K562 (cell line): ENCODE data around the gene HYPK. TPM values are rescaled to one million over a fixed set of nuclear protein-coding genes. Genes with fewer than 3 reads are reported as not detected.
A peak's percentile ranks its signal among the peaks of the same experiment; 100 is the strongest.

Experiments used
- ATAC-seq: fragments of 200-7000 bp; cut with Tn5 transposase; 3 replicates; pipeline ENCODE4 v1.9.1; 2020; ENCODE audit warnings: moderate library complexity
- BruUV-seq: library from RNA; stranded (reverse); fragments of 400-500 nt; replicated peaks from 2 replicates; lab custom pipeline; 2021; lab: Mats Ljungman, UMichigan
- CTCF ChIA-PET: fragments of 300-600 bp; formaldehyde crosslinking; extraction: SDS; loops from one replicate; lab custom pipeline; 2021; ENCODE audit warnings: low intra/inter-chr PET ratio; lab: Yijun Ruan, JAX
- POLR2A ChIA-PET: fragments of 300-600, 350-650 bp; sonication (Branson Sonifier 250); formaldehyde crosslinking; extraction: SDS; loops from one replicate; lab custom pipeline; 2021; ENCODE audit warnings: antibody characterized with exemption, inconsistent platforms; lab: Yijun Ruan, JAX
- DNase-seq, 4 experiments: peaks; one replicate each; pipeline versions ENCODE4 v3.0.0 to v3.0.0-alpha.2; 2011 to 2018; ENCODE audit warnings: low spot score in 3 of 4, mixed read lengths in 3 of 4; ENCODE audit errors: extremely low read depth in 1 of 4
- FAIRE-seq: peaks from 2 replicates; lab custom pipeline; 2011; peaks lifted over from hg19 to GRCh38; lab: Jason Lieb, UNC
- H2AFZ ChIP-seq: 2 replicates; pipeline ENCODE4 v1.6.0; 2011; ENCODE audit warnings: low read depth, low read length, control low read depth, inconsistent platforms
- H3K27ac ChIP-seq: fragments of 200-600 bp; 3 replicates; pipeline ENCODE4 v1.8.0; 2011; ENCODE audit warnings: low read depth, mild to moderate bottlenecking, control low read depth, inconsistent platforms, low read length, moderate library complexity, mixed read lengths; ENCODE audit errors: extremely low read depth
- H3K27me3 ChIP-seq, 2 experiments: fragments of 300-600 bp in 1 of 2; 2 replicates in 1 of 2; 3 replicates in 1 of 2; pipeline versions ENCODE4 v1.6.0 to v1.8.0; 2011; ENCODE audit warnings: inconsistent platforms in 2 of 2, low read length in 2 of 2, mild to moderate bottlenecking in 1 of 2, mixed read lengths in 1 of 2, moderate library complexity in 1 of 2; ENCODE audit not compliant: control insufficient read depth in 2 of 2, insufficient read depth in 2 of 2
- H3K36me3 ChIP-seq: fragments of 300-600 bp; 3 replicates; pipeline ENCODE4 v1.8.0; 2011; ENCODE audit warnings: mild to moderate bottlenecking, low read length, inconsistent platforms; ENCODE audit not compliant: control insufficient read depth, insufficient read depth
- H3K4me1 ChIP-seq, 2 experiments: fragments of 200-600 bp in 1 of 2; replicated peaks in 1 of 2; 2 replicates in 1 of 2; 3 replicates in 1 of 2; pipeline versions ENCODE4 v1.5.1 to v1.8.0; 2011; ENCODE audit warnings: inconsistent platforms in 2 of 2, low read length in 2 of 2, mild to moderate bottlenecking in 1 of 2, mixed read lengths in 1 of 2, moderate library complexity in 1 of 2; ENCODE audit not compliant: control insufficient read depth in 2 of 2, insufficient read depth in 2 of 2
- H3K4me2 ChIP-seq: 2 replicates; pipeline ENCODE4 v1.6.1; 2011; ENCODE audit warnings: low read length, control low read depth, inconsistent platforms, mixed read lengths; ENCODE audit not compliant: insufficient read depth
- H3K4me3 ChIP-seq: fragments of 200-600 bp; sonication (generic), shearing (Covaris generic); 2 replicates; pipeline ENCODE4 v1.5.1; 2016; ENCODE audit warnings: control low read depth, inconsistent platforms
- H3K79me2 ChIP-seq: fragments of 200-600 bp; 3 replicates; pipeline ENCODE4 v1.8.0; 2011; ENCODE audit warnings: low read length, inconsistent platforms; ENCODE audit not compliant: control insufficient read depth, insufficient read depth
- H3K9ac ChIP-seq, 2 experiments: 2 replicates each; pipeline versions ENCODE4 v1.6.0 to v1.6.1; 2011; ENCODE audit warnings: low read depth in 2 of 2, low read length in 2 of 2, control low read depth in 1 of 2, inconsistent platforms in 1 of 2, mild to moderate bottlenecking in 1 of 2, mixed read lengths in 1 of 2; ENCODE audit not compliant: insufficient read depth in 1 of 2
- H3K9me1 ChIP-seq: one replicate; pipeline ENCODE4 v1.6.0; 2011; ENCODE audit warnings: inconsistent platforms, mild to moderate bottlenecking, low read length, moderate library complexity; ENCODE audit not compliant: control insufficient read depth, insufficient read depth
- H3K9me3 ChIP-seq: replicated peaks from 2 replicates; pipeline ENCODE4 v1.5.1; 2011; ENCODE audit warnings: low read depth, low read length, inconsistent platforms; ENCODE audit not compliant: control insufficient read depth, insufficient read depth
- H4K20me1 ChIP-seq: replicated peaks from 2 replicates; pipeline ENCODE4 v1.6.1; 2011; ENCODE audit warnings: low read length, inconsistent platforms, mixed read lengths; ENCODE audit not compliant: control insufficient read depth, insufficient read depth
- GATAD2A ChIP-seq: fragments of 450-650 bp; IDR thresholded peaks from 2 replicates; pipeline ENCODE4 v1.6.1; 2017
- MAZ ChIP-seq, 2 experiments: fragments of 450-650 bp in 1 of 2; sonication (generic) in 1 of 2; formaldehyde crosslinking; IDR thresholded peaks in 1 of 2; conservative IDR thresholded peaks in 1 of 2; 2 replicates each; pipeline versions ENCODE4 v1.4.0 to v1.5.0; 2020; ENCODE audit warnings: mild to moderate bottlenecking in 1 of 2, missing genetic modification reagents in 1 of 2
- NCOR1 ChIP-seq: fragments of 450-650 bp; IDR thresholded peaks from 2 replicates; pipeline ENCODE4 v1.6.1; 2016; ENCODE audit warnings: mild to moderate bottlenecking, moderate library complexity
- NEUROD1 ChIP-seq: fragments of 150-350 bp; IDR thresholded peaks from 2 replicates; pipeline ENCODE4 v1.6.1; 2014; ENCODE audit warnings: borderline replicate concordance, low read length, low read depth; ENCODE audit not compliant: partially characterized antibody
- SMAD4 ChIP-seq: fragments of 250-450 bp; sonication (Bioruptor Pico); conservative IDR thresholded peaks from 2 replicates; pipeline ENCODE4 v1.8.0; 2021; ENCODE audit warnings: inconsistent platforms, mild to moderate bottlenecking, moderate library complexity
- ZNF316 ChIP-seq: fragments of 450-650 bp; IDR thresholded peaks from 2 replicates; pipeline ENCODE4 v1.6.1; 2016
- WGBS: fragments of 100-300 bp; shearing (Covaris generic); methylation state at CpG from one replicate; pipeline ENCODE4 v1.1.6; 2016; ENCODE audit warnings: low coverage, mixed read lengths; ENCODE audit not compliant: insufficient coverage; ENCODE audit errors: missing lambda C conversion rate; 5-methylcytosine and 5-hydroxymethylcytosine counted together
- in situ Hi-C: fragments of 300-500 bp; cut with MboI; formaldehyde crosslinking; loops from 4 replicates; pipeline ENCODE4 v1.15.0; 2018; ENCODE audit warnings: inconsistent platforms, mixed read lengths
- intact Hi-C: fragments of 100-400 bp; cut with micrococcal nuclease; formaldehyde crosslinking; loops from 2 replicates; pipeline ENCODE4 v1.14.2; 2022
- polyA plus RNA-seq, 8 experiments: library from polyadenylated mRNA; depleted of rRNA in 4 of 8; stranded (reverse) in 5 of 8; unstranded in 3 of 8; fragments of >200 nt; fragmentation: Nextera tagmentation in 2 of 8; fragmentation: Illumina TruSeq in 1 of 8; extraction: Ambion mirVana in 2 of 8; extraction: Trizol in 1 of 8; gene quantifications; 2 replicates each; pipeline versions ENCODE4 v1.2.1 to v1.2.3, GENCODE V29; 2011 to 2014; ENCODE audit warnings: inconsistent platforms in 1 of 8, missing spikeins in 1 of 8
- total RNA-seq, 7 experiments: library from RNA; depleted of rRNA in 6 of 7; stranded (reverse); fragments of >200 nt in 6 of 7; fragmentation: Illumina TruSeq in 2 of 7; extraction: Trizol in 2 of 7; gene quantifications; 2 replicates each; pipeline versions ENCODE4 v1.2.1 to v1.2.3, GENCODE V29; 2011 to 2021; ENCODE audit warnings: low replicate concordance in 1 of 7
- TF ChIP-seq, protein P1 (sequence below), 2 experiments: IDR thresholded peaks; 2 replicates each; pipeline ENCODE4 v1.6.1; 2012; ENCODE audit warnings: improper control_type of control experiment in 2 of 2, low read depth in 2 of 2, low read length in 2 of 2, borderline replicate concordance in 1 of 2
- TF ChIP-seq, protein P2 (sequence below), 2 experiments: fragments of 450-650 bp in 1 of 2; sonication (generic) in 1 of 2; formaldehyde crosslinking in 1 of 2; IDR thresholded peaks in 1 of 2; conservative IDR thresholded peaks in 1 of 2; 2 replicates each; pipeline versions ENCODE4 v1.6.1 to v1.8.1; 2016 to 2023; ENCODE audit warnings: mild to moderate bottlenecking in 2 of 2, moderate library complexity in 2 of 2, inconsistent platforms in 1 of 2, missing genetic modification reagents in 1 of 2

Gene HYPK
- total and polyA plus RNA-seq, 9 of the 15 experiments (the other 6 are each of a cell fraction or from before 2014, with no cell fraction given), result 7.2 to 28.0 (median 21.1) TPM

DNA sequence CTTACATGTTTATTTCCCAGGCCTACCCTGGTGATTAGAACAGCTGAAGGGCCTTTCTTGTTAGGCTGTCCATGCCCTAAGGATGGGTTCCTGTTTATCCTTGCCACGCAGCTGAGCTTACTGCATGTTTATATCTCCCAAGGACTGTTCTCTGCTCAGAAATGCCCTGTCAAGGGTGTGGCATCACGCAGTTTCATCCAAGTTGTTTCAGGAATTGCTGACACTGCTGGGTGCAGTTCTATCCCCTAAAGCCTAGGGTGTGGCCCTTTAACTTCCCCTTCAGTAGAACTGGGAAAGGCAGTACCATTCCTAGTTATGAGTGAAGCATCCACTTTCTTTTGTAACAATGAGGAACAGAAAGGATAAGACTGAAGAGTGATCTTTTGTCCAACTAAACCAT is 28.6 kb upstream of the HYPK start:
- no peak overlapping the region for H3K9ac ChIP-seq
- H3K4me2 ChIP-seq, result no peak overlapping the region
- FAIRE-seq (no peak), ATAC-seq (no peak), DNase-seq (no peak)
- no peaks in the 10 kb centered on the region; the same call in 1 of the 2 replicates for H4K20me1 ChIP-seq
- no peaks in the 10 kb centered on the region for H3K9me1 ChIP-seq
- TF ChIP-seq GATAD2A (no peak), ZNF316 (peak; percentile 5; the same call in 1 of the 2 replicates)
- CTCF ChIA-PET, result no interaction called here
- POLR2A ChIA-PET, result interaction anchor here (1.0 to 1.1 kb wide), 2 partner anchors 9 to 24 kb away, joined by 3 read pairs; no protein-coding TSS in a partner anchor
- H3K9me3 ChIP-seq, result no peaks in the 10 kb centered on the region
- H3K79me2 ChIP-seq, result no peaks in the 10 kb centered on the region
- no peak overlapping the region for H3K4me3 ChIP-seq
- H2AFZ ChIP-seq, result no peak overlapping the region
- peaks cover 72% of the 10 kb centered on the region for H3K36me3 ChIP-seq
- 87% methylated on average over 2 of the region's 2 CpGs for WGBS
- BruUV-seq, result no TSS peak
- intact Hi-C loops (no loop called here), in situ Hi-C loops (no loop called here)
- H3K27me3 ChIP-seq, result no peaks in the 10 kb centered on the region
- peaks cover 2 to 10% of the 10 kb centered on the region in 2 experiments; a peak in 4 of 5 replicates for H3K4me1 ChIP-seq
- H3K27ac ChIP-seq, result no peak overlapping the region

- Histone ChIP-seq H2AFZ (no peak overlapping the region), H3K36me3 (peaks cover 63% of the 10 kb centered on the region), H3K9me3 (no peaks in the 10 kb centered on the region), H3K4me3 (no peak overlapping the region), H3K4me2 (no peak overlapping the region), H3K9ac (no peak overlapping the region), H3K4me1 (peaks cover 2 to 16% of the 10 kb centered on the region in 2 experiments; a peak in 4 of 5 replicates), H3K79me2 (no peaks in the 10 kb centered on the region), H3K27ac (no peak overlapping the region), H3K27me3 (no peaks in the 10 kb centered on the region), H3K9me1 (no peaks in the 10 kb centered on the region), H4K20me1 (no peaks in the 10 kb centered on the region; the same call in 1 of the 2 replicates)
- POLR2A ChIA-PET, result interaction anchor here (0.6 to 1.1 kb wide), 5 partner anchors 8 to 23 kb away, joined by 3 to 4 read pairs (median 3); no protein-coding TSS in a partner anchor
- DNase-seq (no peak), ATAC-seq (no peak), FAIRE-seq (no peak)
- CTCF ChIA-PET, result no interaction called here
- BruUV-seq, result no TSS peak
- TF ChIP-seq SMAD4 (CRISPR knock-in tag) (no peak), NCOR1 (no peak), NEUROD1 (no peak), MAZ (CRISPR knock-in tag; conservative IDR thresholded peaks at IDR 0.05 in 1 of 2, IDR thresholded peaks at IDR 0.05 in 1 of 2) (no peak)
- TF ChIP-seq, protein P1, sequence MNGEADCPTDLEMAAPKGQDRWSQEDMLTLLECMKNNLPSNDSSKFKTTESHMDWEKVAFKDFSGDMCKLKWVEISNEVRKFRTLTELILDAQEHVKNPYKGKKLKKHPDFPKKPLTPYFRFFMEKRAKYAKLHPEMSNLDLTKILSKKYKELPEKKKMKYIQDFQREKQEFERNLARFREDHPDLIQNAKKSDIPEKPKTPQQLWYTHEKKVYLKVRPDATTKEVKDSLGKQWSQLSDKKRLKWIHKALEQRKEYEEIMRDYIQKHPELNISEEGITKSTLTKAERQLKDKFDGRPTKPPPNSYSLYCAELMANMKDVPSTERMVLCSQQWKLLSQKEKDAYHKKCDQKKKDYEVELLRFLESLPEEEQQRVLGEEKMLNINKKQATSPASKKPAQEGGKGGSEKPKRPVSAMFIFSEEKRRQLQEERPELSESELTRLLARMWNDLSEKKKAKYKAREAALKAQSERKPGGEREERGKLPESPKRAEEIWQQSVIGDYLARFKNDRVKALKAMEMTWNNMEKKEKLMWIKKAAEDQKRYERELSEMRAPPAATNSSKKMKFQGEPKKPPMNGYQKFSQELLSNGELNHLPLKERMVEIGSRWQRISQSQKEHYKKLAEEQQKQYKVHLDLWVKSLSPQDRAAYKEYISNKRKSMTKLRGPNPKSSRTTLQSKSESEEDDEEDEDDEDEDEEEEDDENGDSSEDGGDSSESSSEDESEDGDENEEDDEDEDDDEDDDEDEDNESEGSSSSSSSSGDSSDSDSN (IDR thresholded peaks at IDR 0.05; ENCODE audit: borderline replicate concordance in 1 of 2, low read depth in 2 of 2, low read length in 2 of 2), result no peak
- TF ChIP-seq, protein P2, sequence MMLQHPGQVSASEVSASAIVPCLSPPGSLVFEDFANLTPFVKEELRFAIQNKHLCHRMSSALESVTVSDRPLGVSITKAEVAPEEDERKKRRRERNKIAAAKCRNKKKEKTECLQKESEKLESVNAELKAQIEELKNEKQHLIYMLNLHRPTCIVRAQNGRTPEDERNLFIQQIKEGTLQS (IDR thresholded peaks at IDR 0.05), result peak; percentile 42
- TF ChIP-seq, protein P2 (CRISPR knock-in tag; conservative IDR thresholded peaks at IDR 0.05), result no peak
- intact Hi-C loops, result no loop called here
- in situ Hi-C loops, result no loop called here
Observed at GRCh38 chr15:43772624-43773023, 27.8 kb upstream of the HYPK start.
